HepG2 (cell line): ENCODE data around the gene POLN. TPM values are rescaled to one million over a fixed set of nuclear protein-coding genes. Genes with fewer than 3 reads are reported as not detected.

Experiments used
- AGO2 ChIP-seq: fragments of 200-400 bp; formaldehyde crosslinking; optimal IDR thresholded peaks from 2 replicates; pipeline ENCODE3; 2017; ENCODE audit warnings: mild to moderate bottlenecking, low read depth, low read length, moderate library complexity
- ARID4A ChIP-seq: sonication (generic); formaldehyde crosslinking; IDR thresholded peaks from 2 replicates; pipeline ENCODE4 v1.5.0; 2020; ENCODE audit warnings: mild to moderate bottlenecking, missing genetic modification reagents, borderline replicate concordance
- DMAP1 ChIP-seq: IDR thresholded peaks from 2 replicates; pipeline ENCODE4 v1.6.1; 2016
- MAZ ChIP-seq, 2 experiments: sonication (generic) in 1 of 2; formaldehyde crosslinking in 1 of 2; IDR thresholded peaks; 2 replicates each; pipeline versions ENCODE4 v1.5.0 to v1.6.1; 2012 to 2020; ENCODE audit warnings: low read depth in 2 of 2, mild to moderate bottlenecking in 2 of 2, borderline replicate concordance in 1 of 2, improper control_type of control experiment in 1 of 2, low read length in 1 of 2, missing genetic modification reagents in 1 of 2, moderate library complexity in 1 of 2
- MXD4 ChIP-seq: IDR thresholded peaks from 2 replicates; pipeline ENCODE4 v1.6.1; 2016; ENCODE audit warnings: mild to moderate bottlenecking, missing biosample characterization, missing genetic modification reagents
- TAF1 ChIP-seq: sonication (generic); formaldehyde crosslinking; IDR thresholded peaks from 2 replicates; pipeline ENCODE4 v1.4.0; 2020; ENCODE audit warnings: missing genetic modification reagents
- ZBTB21 ChIP-seq: sonication (generic); formaldehyde crosslinking; IDR thresholded peaks from 2 replicates; pipeline ENCODE4 v1.4.0; 2020; ENCODE audit warnings: missing genetic modification reagents
- ZFP1 ChIP-seq: IDR thresholded peaks from 2 replicates; pipeline ENCODE4 v1.6.1; 2016
- ZFP90 ChIP-seq: sonication (generic); formaldehyde crosslinking; IDR thresholded peaks from 2 replicates; pipeline ENCODE4 v1.8.0; 2022; ENCODE audit warnings: missing genetic modification reagents, mild to moderate bottlenecking, inconsistent platforms, borderline replicate concordance
- ZNF484 ChIP-seq: sonication (generic); formaldehyde crosslinking; IDR thresholded peaks from 2 replicates; pipeline ENCODE4 v1.5.1; 2020; ENCODE audit warnings: mild to moderate bottlenecking, low read depth, missing genetic modification reagents, borderline replicate concordance
- ZNF607 ChIP-seq: sonication (generic); formaldehyde crosslinking; IDR thresholded peaks from 2 replicates; pipeline ENCODE4 v1.5.1; 2020; ENCODE audit warnings: missing genetic modification reagents, mild to moderate bottlenecking, borderline replicate concordance
- ZSCAN25 ChIP-seq: sonication (generic); formaldehyde crosslinking; IDR thresholded peaks from 2 replicates; pipeline ENCODE4 v1.8.0; 2022; ENCODE audit warnings: mild to moderate bottlenecking, missing genetic modification reagents
- polyA plus RNA-seq, 8 experiments: library from polyadenylated mRNA; depleted of rRNA in 3 of 8; stranded (reverse) in 7 of 8; unstranded in 1 of 8; fragments of >200 nt; fragmentation: Illumina TruSeq in 4 of 8; extraction: Trizol in 4 of 8; gene quantifications; 2 replicates each; pipeline versions ENCODE4 v1.2.1 to v1.2.3, GENCODE V29; 2011 to 2016; ENCODE audit warnings: low read depth in 4 of 8, missing spikeins in 1 of 8, mixed read lengths in 1 of 8; ENCODE audit not compliant: insufficient read depth in 1 of 8
- total RNA-seq, 5 experiments: library from RNA; depleted of rRNA; stranded (reverse); fragments of >200 nt; fragmentation: Illumina TruSeq; extraction: Trizol; gene quantifications; 2 replicates each; pipeline ENCODE4 v1.2.3, GENCODE V29; 2016; ENCODE audit warnings: low read depth in 1 of 5

Gene POLN
- total and polyA plus RNA-seq, 2 of the 13 experiments (the other 11 are each of a cell fraction or from before 2014, with no cell fraction given), result 0.93 to 1.5 TPM

- TF ChIP-seq MAZ (IDR thresholded peaks at IDR 0.05; ENCODE audit: borderline replicate concordance, low read depth, low read length) (peak; percentile 33; the same call in 1 of the 2 replicates), MAZ (CRISPR knock-in tag; IDR thresholded peaks at IDR 0.05; ENCODE audit: low read depth) (no peak), DMAP1 (CRISPR knock-in tag) (peak; percentile 34; the same call in 1 of the 2 replicates), AGO2 (peak; percentile 60), TAF1 (CRISPR knock-in tag) (0 out of 2 replicates have a peak, but pooled peaks have one; percentile 23), ZSCAN25 (CRISPR knock-in tag) (no peak), ZNF607 (CRISPR knock-in tag) (no peak), ZFP1 (no peak), ZNF484 (CRISPR knock-in tag) (no peak), ZFP90 (CRISPR knock-in tag) (no peak), MXD4 (CRISPR knock-in tag) (0 out of 2 replicates have a peak, but pooled peaks have one; percentile 30), ARID4A (CRISPR knock-in tag) (peak; percentile 56; the same call in 1 of the 2 replicates), ZBTB21 (no peak)
- TF ChIP-seq, all 625 proteins: peak for 31
These were observed 19.4 kb upstream of the POLN start (continued) for GRCh38 chr4:2261110-2261852.
